ENCODE measurements around the gene PERM1. TPM values are rescaled to one million over a fixed set of nuclear protein-coding genes. Genes with fewer than 3 reads are reported as not detected.

PERM1 gene
- total RNA-seq, 2 experiments from 2014 or later = not detected

DNA sequence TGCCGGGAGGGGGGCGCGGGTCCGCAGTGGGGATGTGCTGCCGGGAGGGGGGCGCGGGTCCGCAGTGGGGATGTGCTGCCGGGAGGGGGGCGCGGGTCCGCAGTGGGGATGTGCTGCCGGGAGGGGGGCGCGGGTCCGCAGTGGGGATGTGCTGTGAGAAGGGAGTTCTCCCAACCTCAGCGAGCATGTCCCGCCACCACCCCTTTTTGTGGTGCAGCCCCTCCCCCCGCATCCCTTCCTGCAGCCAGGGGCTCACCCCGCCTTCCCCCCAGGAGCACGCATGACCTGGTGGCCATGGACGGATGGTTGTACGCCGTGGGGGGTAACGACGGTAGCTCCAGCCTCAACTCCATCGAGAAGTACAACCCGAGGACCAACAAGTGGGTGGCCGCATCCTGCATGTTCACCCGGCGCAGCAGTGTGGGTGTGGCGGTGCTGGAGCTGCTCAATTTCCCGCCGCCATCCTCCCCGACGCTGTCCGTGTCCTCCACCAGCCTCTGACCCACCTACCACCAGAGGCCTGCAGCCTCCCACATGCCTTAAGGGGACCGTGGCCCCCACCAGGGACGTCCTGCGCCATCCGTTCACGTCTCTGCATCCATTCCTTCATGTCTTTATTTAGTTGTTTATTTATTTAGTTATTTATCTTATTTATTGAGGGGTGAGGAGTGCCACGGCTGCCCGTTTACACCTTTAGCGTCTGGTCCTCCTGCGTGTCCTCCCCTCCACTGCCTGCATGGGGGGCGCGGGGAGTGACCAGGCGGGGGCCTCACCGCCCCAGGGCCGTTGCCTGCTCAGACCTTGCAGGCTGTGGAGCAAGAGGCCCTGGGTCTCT, 17.0 kb downstream of the PERM1 start:
- Histone ChIP-seq H2AFZ (ENCODE audit: low read length) (no peak overlapping the region), H4K20me1 (ENCODE audit: insufficient read depth, low read length) (no peaks in the 10 kb centered on the region), H3K9me2 (ENCODE audit: insufficient read depth, low read length) (no peaks in the 10 kb centered on the region), H3K4me2 (ENCODE audit: low read length) (no peak overlapping the region), H3K27ac (ENCODE audit: low read depth, low read length, poor library complexity, severe bottlenecking) (no peak overlapping the region), H3K4me3 (ENCODE audit: low read depth, low read length, poor library complexity, severe bottlenecking) (no peak overlapping the region), H3K9me3 (ENCODE audit: low read length) (no peaks in the 10 kb centered on the region), H3K79me2 (ENCODE audit: insufficient read depth, low read depth, low read length) (no peaks in the 10 kb centered on the region), H3K4me1 (ENCODE audit: insufficient read depth, low read length, poor library complexity, severe bottlenecking) (peaks cover 6% of the 10 kb centered on the region), H3K36me3 (ENCODE audit: insufficient read depth, low read length) (no peaks in the 10 kb centered on the region)
- TF ChIP-seq, protein P1, sequence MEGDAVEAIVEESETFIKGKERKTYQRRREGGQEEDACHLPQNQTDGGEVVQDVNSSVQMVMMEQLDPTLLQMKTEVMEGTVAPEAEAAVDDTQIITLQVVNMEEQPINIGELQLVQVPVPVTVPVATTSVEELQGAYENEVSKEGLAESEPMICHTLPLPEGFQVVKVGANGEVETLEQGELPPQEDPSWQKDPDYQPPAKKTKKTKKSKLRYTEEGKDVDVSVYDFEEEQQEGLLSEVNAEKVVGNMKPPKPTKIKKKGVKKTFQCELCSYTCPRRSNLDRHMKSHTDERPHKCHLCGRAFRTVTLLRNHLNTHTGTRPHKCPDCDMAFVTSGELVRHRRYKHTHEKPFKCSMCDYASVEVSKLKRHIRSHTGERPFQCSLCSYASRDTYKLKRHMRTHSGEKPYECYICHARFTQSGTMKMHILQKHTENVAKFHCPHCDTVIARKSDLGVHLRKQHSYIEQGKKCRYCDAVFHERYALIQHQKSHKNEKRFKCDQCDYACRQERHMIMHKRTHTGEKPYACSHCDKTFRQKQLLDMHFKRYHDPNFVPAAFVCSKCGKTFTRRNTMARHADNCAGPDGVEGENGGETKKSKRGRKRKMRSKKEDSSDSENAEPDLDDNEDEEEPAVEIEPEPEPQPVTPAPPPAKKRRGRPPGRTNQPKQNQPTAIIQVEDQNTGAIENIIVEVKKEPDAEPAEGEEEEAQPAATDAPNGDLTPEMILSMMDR (conservative IDR thresholded peaks at IDR 0.05; ENCODE audit: low read length) = no peak
- no peak for TF ChIP-seq EZH2phosphoT487 (IDR thresholded peaks at IDR 0.05; ENCODE audit: borderline replicate concordance, low read depth, low read length)
- ChIA-PET POLR2A (no interaction called here), CTCF (ENCODE audit: unreplicated experiment) (no interaction called here)
- no peak for DNase-seq (ENCODE audit: low spot score)
- BruUV-seq (replicated peaks) = no TSS peak
- intact Hi-C loops (cut with micrococcal nuclease; ENCODE audit: unreplicated experiment) = no loop called here

DNA sequence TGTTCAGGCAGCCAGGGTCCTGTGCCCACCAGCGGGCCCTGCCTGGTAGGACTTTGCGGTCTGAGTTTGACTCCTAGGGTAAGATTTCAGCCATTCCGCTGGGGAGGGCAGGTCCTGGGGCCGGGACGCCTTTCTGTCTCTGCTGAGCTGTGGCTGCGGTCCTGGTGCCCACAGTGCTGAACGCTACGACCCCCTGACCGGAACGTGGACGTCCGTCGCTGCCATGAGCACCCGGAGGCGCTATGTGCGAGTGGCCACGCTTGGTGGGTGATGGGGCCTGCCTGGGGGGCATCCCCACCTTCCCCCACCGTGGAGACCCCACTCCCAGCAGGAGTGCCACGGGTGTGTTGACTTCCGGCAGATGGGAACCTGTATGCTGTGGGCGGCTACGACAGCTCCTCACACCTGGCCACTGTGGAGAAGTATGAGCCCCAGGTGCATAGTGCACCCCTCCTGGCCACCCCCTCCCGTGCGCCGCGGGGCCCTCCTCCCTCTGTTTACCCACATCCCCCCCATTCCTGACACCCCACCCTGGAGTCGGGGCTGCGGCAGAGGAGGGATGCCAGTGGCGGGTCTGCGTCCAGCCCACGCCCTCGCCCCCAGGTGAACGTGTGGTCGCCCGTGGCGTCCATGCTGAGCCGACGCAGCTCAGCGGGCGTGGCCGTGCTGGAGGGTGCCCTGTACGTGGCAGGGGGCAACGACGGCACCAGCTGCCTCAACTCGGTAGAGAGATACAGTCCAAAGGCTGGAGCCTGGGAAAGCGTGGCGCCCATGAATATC, 18.0 kb downstream of the PERM1 start:
- peaks cover 6% of the 10 kb centered on the region for H3K4me1 ChIP-seq (ENCODE audit: insufficient read depth, low read length, poor library complexity, severe bottlenecking)
- H3K27ac ChIP-seq (ENCODE audit: low read depth, low read length, poor library complexity, severe bottlenecking) = no peak overlapping the region
- H4K20me1 ChIP-seq (ENCODE audit: insufficient read depth, low read length) = no peaks in the 10 kb centered on the region
- BruUV-seq (replicated peaks) = no TSS peak
- intact Hi-C loops (cut with micrococcal nuclease; ENCODE audit: unreplicated experiment) = no loop called here
- H3K79me2 ChIP-seq (ENCODE audit: insufficient read depth, low read depth, low read length) = peaks cover 1% of the 10 kb centered on the region
- no peak overlapping the region for H3K4me3 ChIP-seq (ENCODE audit: low read depth, low read length, poor library complexity, severe bottlenecking)
- no peak overlapping the region for H2AFZ ChIP-seq (ENCODE audit: low read length)
- ChIA-PET CTCF (ENCODE audit: unreplicated experiment) (no interaction called here), POLR2A (no interaction called here)
- H3K9me3 ChIP-seq (ENCODE audit: low read length) = no peaks in the 10 kb centered on the region
- no peaks in the 10 kb centered on the region for H3K36me3 ChIP-seq (ENCODE audit: insufficient read depth, low read length)
- no peaks in the 10 kb centered on the region for H3K9me2 ChIP-seq (ENCODE audit: insufficient read depth, low read length)
- DNase-seq (ENCODE audit: low spot score) = no peak
- TF ChIP-seq, protein P1 (conservative IDR thresholded peaks at IDR 0.05; ENCODE audit: low read length) = no peak
- no peak for TF ChIP-seq EZH2phosphoT487 (IDR thresholded peaks at IDR 0.05; ENCODE audit: borderline replicate concordance, low read depth, low read length)
- H3K4me2 ChIP-seq (ENCODE audit: low read length) = no peak overlapping the region

DNA sequence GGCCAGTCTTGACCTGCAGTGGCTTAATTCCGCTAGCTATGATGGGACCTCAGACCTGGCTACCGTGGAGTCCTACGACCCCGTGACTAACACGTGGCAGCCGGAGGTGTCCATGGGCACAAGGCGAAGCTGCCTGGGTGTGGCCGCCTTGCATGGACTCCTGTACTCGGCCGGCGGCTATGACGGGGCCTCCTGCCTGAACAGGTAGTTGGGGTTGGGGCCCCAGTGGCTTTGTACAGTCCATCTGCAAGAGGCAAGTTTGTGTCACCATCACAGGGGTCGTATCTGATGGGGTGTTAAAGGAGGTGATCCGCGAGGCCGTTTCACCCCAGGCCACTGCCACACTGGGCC, 18.6 kb downstream of the PERM1 start:
- H3K4me1 ChIP-seq (ENCODE audit: insufficient read depth, low read length, poor library complexity, severe bottlenecking) = peaks cover 6% of the 10 kb centered on the region
- POLR2A ChIA-PET = no interaction called here
- no peak overlapping the region for H2AFZ ChIP-seq (ENCODE audit: low read length)
- intact Hi-C loops (cut with micrococcal nuclease; ENCODE audit: unreplicated experiment) = no loop called here
- DNase-seq (ENCODE audit: low spot score) = no peak
- H4K20me1 ChIP-seq (ENCODE audit: insufficient read depth, low read length) = no peaks in the 10 kb centered on the region
- no peak overlapping the region for H3K4me2 ChIP-seq (ENCODE audit: low read length)
- no peak for TF ChIP-seq EZH2phosphoT487 (IDR thresholded peaks at IDR 0.05; ENCODE audit: borderline replicate concordance, low read depth, low read length)
- TF ChIP-seq, protein P1 (conservative IDR thresholded peaks at IDR 0.05; ENCODE audit: low read length) = no peak
- H3K79me2 ChIP-seq (ENCODE audit: insufficient read depth, low read depth, low read length) = peaks cover 8% of the 10 kb centered on the region
- H3K36me3 ChIP-seq (ENCODE audit: insufficient read depth, low read length) = no peaks in the 10 kb centered on the region
- BruUV-seq (replicated peaks) = no TSS peak
- no peak overlapping the region for H3K4me3 ChIP-seq (ENCODE audit: low read depth, low read length, poor library complexity, severe bottlenecking)
- H3K27ac ChIP-seq (ENCODE audit: low read depth, low read length, poor library complexity, severe bottlenecking) = no peak overlapping the region
- CTCF ChIA-PET (ENCODE audit: unreplicated experiment) = no interaction called here
- no peaks in the 10 kb centered on the region for H3K9me2 ChIP-seq (ENCODE audit: insufficient read depth, low read length)
- no peaks in the 10 kb centered on the region for H3K9me3 ChIP-seq (ENCODE audit: low read length)
